HK-2 (cell line): Measurements from ENCODE around the gene SENP2.
"Not testable (repeated sequence)": the region's sequence is repeated elsewhere in the genome, so short reads cannot be mapped to it uniquely, and the experiment has no call there.

Source experiments
- DNase-seq: peaks from one replicate; pipeline ENCODE4 v3.0.0-alpha.2; 2018; ENCODE audit not compliant: unreplicated experiment

SENP2 gene

GRCh38 chr3:185647880-185648210, 61.8 kb downstream of the SENP2 start:
- no peak for DNase-seq

- no peak for DNase-seq
These were observed 62.3 kb downstream of the SENP2 start for GRCh38 chr3:185648396-185648795.

DNA sequence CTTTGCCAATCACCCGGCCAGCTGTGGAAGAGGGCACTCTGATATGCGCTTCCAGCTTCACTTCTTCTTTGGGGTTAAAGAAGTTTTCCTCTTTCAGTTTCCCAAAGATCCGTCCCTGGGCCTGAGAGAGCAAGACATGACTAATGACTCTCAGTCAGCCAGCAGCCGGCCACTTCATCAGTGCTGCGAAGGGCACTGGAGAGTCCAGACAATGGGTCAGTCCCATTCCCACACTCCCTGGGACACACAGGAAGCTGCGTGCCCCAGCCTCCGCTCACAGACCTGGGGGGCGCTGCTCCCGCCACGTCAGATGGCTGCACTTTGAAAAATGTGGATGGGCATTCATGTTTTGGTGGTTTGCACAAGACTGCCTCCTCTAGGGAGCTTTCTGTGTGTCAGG, 63.3 kb downstream of the SENP2 start:
- DNase-seq, result no peak

DNA sequence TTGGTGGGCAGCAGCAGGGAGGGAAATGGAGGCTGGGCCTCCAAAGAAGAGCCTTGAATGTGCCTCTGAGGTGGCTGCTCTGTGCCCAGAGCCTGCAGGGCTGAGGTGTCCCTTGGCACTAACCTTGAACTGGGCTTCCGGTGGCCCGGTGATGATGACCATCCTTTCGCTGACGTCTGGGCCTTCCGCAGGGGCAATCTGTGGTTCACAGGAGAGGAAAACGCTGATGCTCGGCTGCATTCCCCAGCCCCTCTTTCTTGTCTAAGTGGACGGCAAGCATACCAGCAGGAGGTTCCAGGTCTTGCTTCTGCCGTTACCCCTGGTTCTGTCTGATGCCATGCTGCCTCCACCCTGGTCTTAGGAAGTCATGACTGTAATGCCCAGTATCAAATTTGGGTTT, 65.9 kb downstream of the SENP2 start:
- DNase-seq, result no peak

- DNase-seq, result no peak
These were observed 68.1 kb downstream of the SENP2 start for GRCh38 chr3:185653949-185654757.

GRCh38 chr3:185654758-185655145, 68.7 kb downstream of the SENP2 start:
- DNase-seq, result no peak

DNA sequence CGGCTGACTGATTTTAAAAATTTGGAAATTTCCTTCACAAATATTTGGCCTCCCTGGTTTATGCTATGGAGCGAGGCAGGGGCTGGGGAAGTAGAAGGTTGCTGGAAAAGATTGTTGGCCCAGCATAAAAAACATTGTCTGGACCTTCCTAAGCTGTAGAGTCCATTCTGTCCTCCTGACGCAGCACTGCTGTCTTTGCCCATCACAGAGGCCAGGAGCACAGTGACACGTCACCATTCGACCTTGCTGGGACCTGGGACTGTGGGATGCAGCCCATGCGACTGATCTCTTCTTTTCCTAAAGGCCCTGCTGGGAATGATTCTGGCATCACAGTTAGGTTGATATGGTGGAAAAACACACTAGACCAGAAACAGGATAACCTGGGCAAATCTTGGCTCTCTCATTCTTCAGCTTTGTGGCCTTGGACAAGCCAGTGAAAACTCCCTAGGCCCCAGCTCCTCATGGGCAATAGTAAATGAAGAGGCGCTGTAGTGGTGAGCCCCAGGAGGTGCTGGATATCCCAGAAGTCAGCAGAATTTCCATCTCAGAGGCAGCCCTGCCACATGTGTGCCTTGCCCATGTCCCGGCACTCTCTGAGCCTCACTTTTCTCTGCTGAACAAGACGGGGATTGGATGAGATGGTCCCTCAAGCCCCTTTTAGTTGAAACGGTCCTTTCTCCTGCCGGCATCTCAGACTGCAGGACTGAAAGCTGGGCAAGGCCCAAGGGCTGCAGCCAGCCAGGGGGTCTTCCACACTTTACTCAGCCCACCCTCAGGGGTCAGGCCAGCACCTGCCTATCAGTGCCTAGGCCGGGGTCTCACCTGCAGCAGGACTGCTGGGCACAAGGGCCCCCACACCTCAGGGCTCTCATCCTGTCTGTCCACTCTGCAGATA, 69.6 kb downstream of the SENP2 start:
- DNase-seq, result no peak

GRCh38 chr3:185656321-185656840, 70.3 kb downstream of the SENP2 start:
- no peak for DNase-seq

GRCh38 chr3:185657211-185657610, 71.1 kb downstream of the SENP2 start:
- DNase-seq, result no peak

DNA sequence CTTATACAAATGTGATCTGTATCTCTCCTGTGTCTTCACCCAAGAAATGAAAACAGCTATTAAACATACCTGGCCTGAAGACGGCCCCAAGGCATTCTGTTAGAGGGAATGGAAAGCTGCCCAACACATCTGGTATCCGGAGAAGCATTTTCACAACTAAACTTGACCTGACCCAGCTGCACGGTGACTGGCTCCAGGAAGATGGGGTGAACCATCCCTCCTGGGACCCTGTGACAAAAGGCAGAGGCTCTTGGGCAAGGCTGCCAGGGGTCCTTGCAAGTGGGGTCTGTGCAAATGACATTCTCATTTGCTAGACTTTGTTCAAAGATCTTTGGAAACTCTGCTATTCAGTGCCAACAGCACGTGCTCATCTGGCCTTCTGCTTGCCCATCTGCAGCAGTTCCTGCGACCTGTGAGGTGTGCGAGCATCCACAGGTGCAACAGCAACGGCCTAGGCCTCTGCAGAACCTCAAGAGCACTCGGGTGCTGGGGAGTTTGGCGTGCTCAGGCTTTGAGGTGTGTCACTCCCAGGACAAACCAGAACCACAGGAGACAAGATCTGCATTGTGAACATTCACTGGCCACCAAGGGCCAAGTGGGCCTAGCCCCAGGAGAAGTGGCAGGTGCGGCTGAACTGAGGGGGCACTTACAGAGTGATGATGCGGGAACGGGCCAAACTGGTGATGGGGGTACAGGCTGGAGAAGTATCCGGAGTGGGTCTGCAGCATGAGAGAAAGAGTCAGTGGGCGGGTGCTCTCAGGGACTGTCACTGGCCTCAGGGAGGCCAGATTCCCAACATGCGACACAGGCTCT, 71.8 kb downstream of the SENP2 start:
- no peak for DNase-seq

GRCh38 chr3:185658504-185658912, 72.4 kb downstream of the SENP2 start:
- peak; percentile 86 for DNase-seq

GRCh38 chr3:185658943-185659342, 72.8 kb downstream of the SENP2 start:
- no peak for DNase-seq

GRCh38 chr3:185659942-185660921, 74.1 kb downstream of the SENP2 start:
- peak; percentile 80 for DNase-seq

GRCh38 chr3:185661296-185661695, 75.2 kb downstream of the SENP2 start:
- not testable (repeated sequence) for DNase-seq

GRCh38 chr3:185661772-185662171, 75.7 kb downstream of the SENP2 start:
- no peak for DNase-seq

DNA sequence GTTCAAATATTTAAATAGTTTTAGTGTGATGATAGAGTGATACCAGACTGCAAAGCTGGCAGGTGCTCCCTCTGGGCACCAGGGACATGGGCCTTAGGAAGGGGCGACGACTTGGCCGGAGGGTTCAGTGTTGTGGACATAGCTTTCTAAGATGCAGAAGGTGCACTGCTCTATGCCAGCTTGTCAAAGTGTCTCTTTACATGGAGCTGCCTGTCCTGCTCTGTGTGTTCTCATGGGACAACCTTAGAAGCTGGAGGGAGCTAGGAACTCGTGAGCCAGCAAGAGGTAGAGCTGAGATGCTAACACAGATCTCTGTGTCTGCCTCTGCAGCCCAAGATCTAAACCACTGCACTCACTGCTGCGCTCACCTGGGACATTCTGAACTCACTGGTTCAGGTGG, 77.8 kb downstream of the SENP2 start:
- DNase-seq, result no peak

DNA sequence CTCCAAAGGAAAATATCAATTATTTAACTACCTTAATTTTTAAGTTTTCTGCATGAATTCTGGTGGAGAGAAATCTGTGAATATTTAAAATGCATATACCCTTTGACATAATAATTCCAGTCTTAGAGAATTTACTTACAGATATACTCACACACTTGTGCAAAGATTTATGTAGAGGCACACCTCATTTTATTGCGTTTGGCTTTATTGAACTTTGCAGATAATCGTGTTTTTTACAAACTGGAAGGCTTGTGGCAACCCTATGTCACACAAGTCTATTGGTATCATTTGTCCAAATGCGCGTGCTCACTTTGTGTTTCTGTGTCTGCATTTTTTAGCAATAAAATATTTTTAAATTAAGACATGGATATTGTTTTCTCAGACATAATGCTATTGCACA, 81.5 kb downstream of the SENP2 start:
- DNase-seq, result no peak

DNA sequence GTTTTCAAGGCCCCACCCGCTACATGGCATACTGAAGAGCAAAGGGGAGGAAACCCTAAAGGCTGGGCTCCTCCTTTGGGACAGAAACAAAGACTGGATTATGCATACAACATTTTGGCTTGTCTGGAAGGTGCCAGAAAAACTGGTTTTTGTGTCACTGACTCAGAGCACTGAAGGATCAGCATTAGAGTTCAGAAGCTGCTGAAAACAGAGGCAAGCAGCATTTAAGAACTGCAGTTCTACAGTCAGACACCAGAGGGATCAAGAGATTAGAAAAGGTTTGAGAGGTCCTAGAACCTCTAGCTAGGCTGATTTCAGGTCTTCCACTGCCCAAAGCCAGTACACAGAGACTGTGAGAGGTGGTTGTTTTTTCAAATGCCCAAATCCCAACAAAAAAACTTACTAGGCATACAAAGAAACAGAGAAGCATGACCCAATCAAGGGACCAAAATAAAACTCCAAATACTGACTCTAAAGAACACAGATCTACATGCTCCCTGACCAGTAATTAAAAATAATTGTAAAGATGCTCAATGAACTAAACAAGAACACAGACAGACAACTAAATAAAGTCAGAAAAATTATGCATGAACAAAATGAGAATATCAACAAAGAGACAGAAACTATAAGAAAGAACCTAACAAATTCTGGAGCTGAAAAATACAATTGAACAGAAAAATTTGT, 91.2 kb downstream of the SENP2 start:
- no peak for DNase-seq

DNA sequence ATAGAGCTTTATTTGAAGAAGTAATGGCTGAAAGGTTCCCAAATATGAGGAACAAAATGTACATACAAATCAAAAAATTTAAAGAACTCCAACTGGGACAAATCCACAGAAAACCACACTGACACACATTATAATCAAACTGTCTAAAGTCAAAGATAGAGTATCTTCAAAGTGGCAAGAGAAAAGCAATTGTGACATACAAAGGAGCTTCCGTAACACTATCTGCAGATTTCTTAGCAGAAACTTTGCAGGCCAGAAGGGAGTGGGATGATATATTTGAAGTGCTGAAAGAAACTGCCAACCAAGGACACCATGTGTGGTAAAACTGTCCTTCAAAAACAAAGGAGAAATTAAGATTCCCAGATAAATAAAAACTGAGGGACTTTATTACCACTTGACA, 91.9 kb downstream of the SENP2 start:
- DNase-seq, result no peak

- no peak for DNase-seq
These were observed 94.1 kb downstream of the SENP2 start for GRCh38 chr3:185680231-185680630.
